H1 (cell line): ENCODE data around the gene RAB3GAP2. TPM values are rescaled to one million over a fixed set of nuclear protein-coding genes. Genes with fewer than 3 reads are reported as not detected.

Source experiments
- CTCF ChIA-PET: fragments of 300-600 bp; sonication (Branson Sonifier 250); formaldehyde crosslinking; loops from one replicate; lab custom pipeline; 2021; ENCODE audit not compliant: partially characterized antibody; lab: Charles Lee
- POLR2A ChIA-PET: fragments of 300-600 bp; sonication (Branson Sonifier 250); formaldehyde crosslinking; loops from one replicate; lab custom pipeline; 2021; ENCODE audit warnings: inconsistent platforms; ENCODE audit not compliant: partially characterized antibody; lab: Charles Lee
- DNase-seq, 2 experiments: peaks; one replicate each; pipeline versions ENCODE4 v3.0.0 to v3.0.0-alpha.2; 2010 to 2022; ENCODE audit warnings: low spot score in 2 of 2, low read depth in 1 of 2, mixed read lengths in 1 of 2
- FAIRE-seq: peaks from 2 replicates; lab custom pipeline; 2011; peaks lifted over from hg19 to GRCh38; lab: Jason Lieb, UNC
- H2AFZ ChIP-seq: 2 replicates; pipeline ENCODE4 v1.8.1; 2012; ENCODE audit warnings: low read length, inconsistent platforms
- H2AK5ac ChIP-seq: 2 replicates; pipeline ENCODE4 v1.6.1; 2013; ENCODE audit warnings: low read depth, low read length
- H2BK120ac ChIP-seq: replicated peaks from 2 replicates; pipeline ENCODE3; 2013; ENCODE audit warnings: low read depth, low read length, inconsistent platforms
- H2BK12ac ChIP-seq: 2 replicates; pipeline ENCODE4 v1.6.1; 2013; ENCODE audit warnings: low read depth, low read length
- H2BK15ac ChIP-seq: 2 replicates; pipeline ENCODE4 v1.6.1; 2013; ENCODE audit warnings: low read length
- H2BK20ac ChIP-seq: 2 replicates; pipeline ENCODE4 v1.6.1; 2013; ENCODE audit warnings: low read length
- H2BK5ac ChIP-seq: 2 replicates; pipeline ENCODE4 v1.6.1; 2013; ENCODE audit warnings: low read depth, low read length
- H3K14ac ChIP-seq: 2 replicates; pipeline ENCODE4 v1.6.1; 2013; ENCODE audit warnings: inconsistent platforms; ENCODE audit not compliant: insufficient read length
- H3K18ac ChIP-seq: 2 replicates; pipeline ENCODE4 v1.6.1; 2013; ENCODE audit warnings: low read length; ENCODE audit errors: extremely low read depth
- H3K23ac ChIP-seq: 2 replicates; pipeline ENCODE4 v1.6.1; 2013; ENCODE audit warnings: inconsistent platforms; ENCODE audit not compliant: insufficient read length
- H3K23me2 ChIP-seq: 2 replicates; pipeline ENCODE4 v1.6.1; 2013; ENCODE audit warnings: low read depth, low read length
- H3K27ac ChIP-seq: 2 replicates; pipeline ENCODE4 v1.6.1; 2011; ENCODE audit warnings: low read depth, low read length, inconsistent platforms
- H3K27me3 ChIP-seq, 4 experiments: replicated peaks in 1 of 4; 1 replicate in 1 of 4; 2 replicates in 3 of 4; pipeline versions ENCODE4 v1.6.1 to v1.8.1; 2011 to 2013; ENCODE audit warnings: low read length in 3 of 4, mild to moderate bottlenecking in 3 of 4, inconsistent platforms in 2 of 4, mixed read lengths in 2 of 4, moderate library complexity in 1 of 4; ENCODE audit not compliant: control insufficient read depth in 3 of 4, insufficient read depth in 3 of 4; ENCODE audit errors: extremely low read depth in 1 of 4
- H3K36me3 ChIP-seq, 4 experiments: 2 replicates each; pipeline versions ENCODE4 v1.6.1 to v1.8.1; 2011 to 2013; ENCODE audit warnings: mild to moderate bottlenecking in 4 of 4, low read length in 3 of 4, moderate library complexity in 2 of 4, control low read depth in 1 of 4, inconsistent platforms in 1 of 4; ENCODE audit not compliant: insufficient read depth in 4 of 4, control insufficient read depth in 2 of 4
- H3K4ac ChIP-seq: replicated peaks from 2 replicates; pipeline ENCODE3; 2013; ENCODE audit warnings: low read length, low read depth, mixed read lengths, inconsistent platforms; ENCODE audit not compliant: insufficient read length
- H3K4me1 ChIP-seq, 4 experiments: replicated peaks in 1 of 4; 1 replicate in 1 of 4; 2 replicates in 3 of 4; pipeline versions ENCODE4 v1.6.1 to v1.8.1; 2011 to 2013; ENCODE audit warnings: low read length in 3 of 4, inconsistent platforms in 2 of 4, mixed read lengths in 1 of 4; ENCODE audit not compliant: insufficient read depth in 4 of 4, control insufficient read depth in 3 of 4
- H3K4me2 ChIP-seq, 2 experiments: 2 replicates each; pipeline versions ENCODE4 v1.6.1 to v1.8.1; 2011 to 2013; ENCODE audit warnings: low read depth in 2 of 2, low read length in 2 of 2, control low read depth in 1 of 2, inconsistent platforms in 1 of 2, mild to moderate bottlenecking in 1 of 2; ENCODE audit not compliant: insufficient read depth in 1 of 2
- H3K4me3 ChIP-seq, 4 experiments: fragments of 200-600, 300-600 bp in 1 of 4; sonication (generic), shearing (Covaris generic), sonication (Bioruptor Twin) in 1 of 4; 2 replicates each; pipeline versions ENCODE4 v1.5.1 to v1.8.1; 2011 to 2016; ENCODE audit warnings: low read length in 4 of 4, low read depth in 3 of 4, control low read depth in 2 of 4, inconsistent platforms in 2 of 4, mild to moderate bottlenecking in 2 of 4, mixed read lengths in 1 of 4, moderate library complexity in 1 of 4; ENCODE audit not compliant: insufficient read depth in 2 of 4; ENCODE audit errors: extremely low read depth in 1 of 4
- H3K56ac ChIP-seq: replicated peaks from 2 replicates; pipeline ENCODE3; 2013; ENCODE audit warnings: low read depth, mild to moderate bottlenecking, mixed read lengths, low read length, inconsistent platforms; ENCODE audit not compliant: insufficient read length
- H3K79me1 ChIP-seq: 2 replicates; pipeline ENCODE4 v1.6.1; 2013; ENCODE audit warnings: low read depth, low read length, control low read depth
- H3K79me2 ChIP-seq, 2 experiments: 2 replicates each; pipeline versions ENCODE4 v1.6.1 to v1.8.1; 2012 to 2013; ENCODE audit warnings: low read length in 2 of 2, mild to moderate bottlenecking in 2 of 2, inconsistent platforms in 1 of 2; ENCODE audit not compliant: insufficient read depth in 2 of 2, control insufficient read depth in 1 of 2
- H3K9ac ChIP-seq, 4 experiments: replicated peaks in 1 of 4; 1 replicate in 1 of 4; 2 replicates in 3 of 4; pipeline versions ENCODE4 v1.6.1 to v1.8.1; 2011 to 2013; ENCODE audit warnings: low read depth in 3 of 4, low read length in 3 of 4, control low read depth in 2 of 4, mild to moderate bottlenecking in 2 of 4, moderate library complexity in 2 of 4, inconsistent platforms in 1 of 4; ENCODE audit errors: extremely low read depth in 1 of 4
- H3K9me3 ChIP-seq, 2 experiments: 2 replicates each; pipeline versions ENCODE4 v1.6.1 to v1.8.1; 2012 to 2013; ENCODE audit warnings: mild to moderate bottlenecking in 2 of 2, moderate library complexity in 2 of 2, control low read depth in 1 of 2, inconsistent platforms in 1 of 2, low read depth in 1 of 2, low read length in 1 of 2, mixed read lengths in 1 of 2; ENCODE audit not compliant: insufficient read depth in 2 of 2
- H4K20me1 ChIP-seq, 2 experiments: replicated peaks in 1 of 2; 2 replicates each; pipeline versions ENCODE3 to v1.8.1; 2011 to 2013; ENCODE audit warnings: inconsistent platforms in 2 of 2, low read length in 2 of 2, mild to moderate bottlenecking in 1 of 2; ENCODE audit not compliant: insufficient read depth in 2 of 2, control insufficient read depth in 1 of 2
- H4K5ac ChIP-seq: 2 replicates; pipeline ENCODE4 v1.6.1; 2013; ENCODE audit warnings: low read length, low read depth, mixed read lengths, inconsistent platforms; ENCODE audit not compliant: insufficient read length
- H4K8ac ChIP-seq: 2 replicates; pipeline ENCODE4 v1.8.0; 2013; ENCODE audit warnings: mild to moderate bottlenecking, moderate library complexity, low read length, inconsistent platforms; ENCODE audit not compliant: insufficient read depth; ENCODE audit errors: extremely low read depth
- H4K91ac ChIP-seq: replicated peaks from 2 replicates; pipeline ENCODE3; 2013; ENCODE audit warnings: low read length, mixed read lengths, inconsistent platforms; ENCODE audit not compliant: insufficient read length
- WGBS, 2 experiments: shearing (Covaris generic) in 1 of 2; methylation state at CpG; one replicate each; pipeline versions ENCODE4 v1.1.6 to v1.1.7; 2013 to 2015; ENCODE audit warnings: low lambda C conversion rate in 2 of 2, mixed read lengths in 2 of 2, inconsistent platforms in 1 of 2, low coverage in 1 of 2, missing lambda C conversion rate in 1 of 2; ENCODE audit not compliant: insufficient replicate concordance in 2 of 2, insufficient coverage in 1 of 2, insufficient read length in 1 of 2; ENCODE audit errors: extremely low coverage in 1 of 2, missing lambda C conversion rate in 1 of 2; 5-methylcytosine and 5-hydroxymethylcytosine counted together
- polyA plus RNA-seq, 7 experiments: library from polyadenylated mRNA; depleted of rRNA in 3 of 7; stranded (reverse) in 5 of 7; unstranded in 2 of 7; fragments of >200 nt in 5 of 7; fragments of 200-250 nt in 2 of 7; gene quantifications; 1 replicate in 5 of 7; 2 replicates in 1 of 7; 4 replicates in 1 of 7; pipeline versions ENCODE4 v1.2.1 to v1.2.3, GENCODE V29; 2011 to 2013; ENCODE audit warnings: missing spikeins in 2 of 7, mixed read lengths in 2 of 7
- total RNA-seq: library from RNA; stranded (reverse); fragmentation: NEBNext Ultra II Directional; extraction: Animal tissue kit (Norgen Biotek cat#: 25700); gene quantifications from 2 replicates; pipeline ENCODE4 v1.2.1, GENCODE V29; 2021

Gene RAB3GAP2
- total and polyA plus RNA-seq, 2 of the 8 experiments (the other 6 are each of a cell fraction or from before 2014, with no cell fraction given), result 19.7 to 52.7 TPM

DNA sequence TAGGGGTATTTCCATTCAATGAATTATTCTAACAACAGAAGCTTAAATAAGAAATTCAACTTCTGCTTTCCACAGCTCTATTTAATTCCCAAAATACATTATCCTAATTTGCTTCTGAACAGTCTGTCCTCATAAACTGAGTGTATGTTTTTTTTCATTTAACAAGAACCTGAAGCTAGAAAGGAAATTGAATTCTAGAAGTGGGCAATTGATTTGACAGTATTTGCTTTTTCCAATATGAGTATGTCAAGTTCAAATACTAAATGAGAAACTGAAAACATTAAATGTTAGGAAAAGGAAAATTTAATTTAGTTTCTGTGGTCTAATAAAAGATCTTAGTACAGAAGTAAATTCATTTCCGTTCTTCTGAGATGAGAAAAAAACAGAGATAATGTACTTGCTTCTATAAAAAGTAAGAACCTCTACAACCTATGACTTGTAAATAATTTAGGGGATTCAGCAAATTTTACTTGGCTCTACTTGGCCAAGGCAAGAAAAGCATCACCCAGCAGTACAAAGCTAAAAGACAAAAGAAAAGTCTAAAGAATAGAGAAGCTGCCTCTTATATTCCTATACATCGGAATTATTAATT lies 31.1 kb downstream of the RAB3GAP2 start:
- H2BK120ac ChIP-seq, result no peak overlapping the region
- no peak overlapping the region for H3K4ac ChIP-seq
- no peaks in the 10 kb centered on the region for H3K79me1 ChIP-seq
- no peak overlapping the region for H2BK20ac ChIP-seq
- no peaks in the 10 kb centered on the region for H3K36me3 ChIP-seq
- no peak overlapping the region for H3K18ac ChIP-seq
- no peak overlapping the region for H2BK12ac ChIP-seq
- H4K8ac ChIP-seq, result no peak overlapping the region
- H3K23me2 ChIP-seq, result no peaks in the 10 kb centered on the region
- peaks cover 0 to 80% of the 10 kb centered on the region in 2 experiments; a peak in 3 of 4 replicates for H3K79me2 ChIP-seq
- FAIRE-seq (no peak), DNase-seq (no peak)
- no peaks in the 10 kb centered on the region for H3K27me3 ChIP-seq
- no peak overlapping the region for H2AK5ac ChIP-seq
- H3K56ac ChIP-seq, result no peak overlapping the region
- no peak overlapping the region for H3K4me3 ChIP-seq
- CTCF ChIA-PET, result interaction anchor here (0.5 kb wide), 1 partner anchor 1098 kb away, joined by 4 read pairs; no protein-coding TSS in a partner anchor
- no peak overlapping the region for H4K5ac ChIP-seq
- no peak overlapping the region for H3K9ac ChIP-seq
- no peak overlapping the region for H3K4me2 ChIP-seq
- no peak overlapping the region for H2BK5ac ChIP-seq
- H3K4me1 ChIP-seq, result peaks cover 0 to 3% (median 0%) of the 10 kb centered on the region in 4 experiments; a peak in 1 of 7 replicates
- H4K91ac ChIP-seq, result no peak overlapping the region
- no peaks in the 10 kb centered on the region; a peak in 1 of 4 replicates for H3K9me3 ChIP-seq
- H3K23ac ChIP-seq, result no peak overlapping the region
- peaks cover 0 to 1% of the 10 kb centered on the region in 2 experiments for H4K20me1 ChIP-seq
- H2AFZ ChIP-seq, result no peak overlapping the region
- WGBS, 2 experiments, result 83% methylated on average over 2 of the region's 2 CpGs; no CpG with 5 or more reads in 1 of the 2 experiments
- H2BK15ac ChIP-seq, result no peak overlapping the region
- no peak overlapping the region for H3K27ac ChIP-seq
- no peak overlapping the region for H3K14ac ChIP-seq
- POLR2A ChIA-PET, result no interaction called here
